Measurements from ENCODE around the gene SMIM22. TPM values are rescaled to one million over a fixed set of nuclear protein-coding genes. Genes with fewer than 3 reads are reported as not detected.

Gene SMIM22
- total and polyA plus RNA-seq, 2 donors (not counting 3 experiments of a cell fraction or from before 2014, with no cell fraction given), result not detected

- CTCF ChIA-PET, result no interaction called here
- Histone ChIP-seq H3K9me1 (replicated peaks; ENCODE audit: control insufficient read depth, extremely low read depth, insufficient read depth, low read length) (no peaks in the 10 kb centered on the region), H3K27me3 (ENCODE audit: control insufficient read depth in 2 of 2, insufficient read depth in 2 of 2, low read length in 2 of 2) (no peaks in the 10 kb centered on the region), H4K20me1 (replicated peaks; ENCODE audit: control insufficient read depth, extremely low read depth, insufficient read depth, low read length) (no peaks in the 10 kb centered on the region), H3K9ac (replicated peaks; ENCODE audit: extremely low read depth, insufficient read depth, low read length) (no peak overlapping the region), H3K9me3 (replicated peaks; ENCODE audit: control insufficient read depth, insufficient read depth, low read length) (no peaks in the 10 kb centered on the region), H3K79me2 (ENCODE audit: control insufficient read depth, insufficient read depth, low read length) (peaks cover 9% of the 10 kb centered on the region), H3K27ac (ENCODE audit: insufficient read depth, low read depth, low read length) (no peak overlapping the region), H3K36me3 (ENCODE audit: control insufficient read depth in 2 of 2, extremely low read depth in 1 of 2, insufficient read depth in 2 of 2, low read length in 2 of 2) (peaks cover 16 to 54% of the 10 kb centered on the region in 2 experiments), H3K4me3 (replicated peaks in 1 of 3; ENCODE audit: insufficient read depth in 1 of 3, low read depth in 1 of 3, low read length in 3 of 3) (no peak overlapping the region), H3K4me2 (ENCODE audit: insufficient read depth, low read length) (no peak overlapping the region), H2AFZ (ENCODE audit: low read depth, low read length) (no peak overlapping the region), H3K4me1 (ENCODE audit: control insufficient read depth, extremely low read depth, insufficient read depth, low read length) (no peaks in the 10 kb centered on the region)
- no TSS peak for BruUV-seq (replicated peaks)
- FAIRE-seq, result no peak
- no peak for DNase-seq (ENCODE audit: low read depth, low spot score)
- intact Hi-C loops (cut with micrococcal nuclease), result no loop called here
- dilution Hi-C loops (cut with MboI; ENCODE audit: extremely low pct_ligation_motif_present, low sequenced_read_pairs), result no loop called here
- no peak for TF ChIP-seq FOS (IDR thresholded peaks at IDR 0.05; ENCODE audit: borderline replicate concordance, insufficient read depth, low read length)
- TF ChIP-seq, protein P1, sequence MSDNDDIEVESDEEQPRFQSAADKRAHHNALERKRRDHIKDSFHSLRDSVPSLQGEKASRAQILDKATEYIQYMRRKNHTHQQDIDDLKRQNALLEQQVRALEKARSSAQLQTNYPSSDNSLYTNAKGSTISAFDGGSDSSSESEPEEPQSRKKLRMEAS (IDR thresholded peaks at IDR 0.05; ENCODE audit: insufficient read depth, insufficient read length), result no peak
- no peak for TF ChIP-seq POLR2AphosphoS5 (IDR thresholded peaks at IDR 0.05; ENCODE audit: insufficient read depth, low read depth, low read length)
- TF ChIP-seq POLR2A (IDR thresholded peaks at IDR 0.05; ENCODE audit: low read depth, low read length), result no peak
- TF ChIP-seq MYC (IDR thresholded peaks at IDR 0.05; ENCODE audit: low read depth, low read length), result no peak
- TF ChIP-seq, protein P2, sequence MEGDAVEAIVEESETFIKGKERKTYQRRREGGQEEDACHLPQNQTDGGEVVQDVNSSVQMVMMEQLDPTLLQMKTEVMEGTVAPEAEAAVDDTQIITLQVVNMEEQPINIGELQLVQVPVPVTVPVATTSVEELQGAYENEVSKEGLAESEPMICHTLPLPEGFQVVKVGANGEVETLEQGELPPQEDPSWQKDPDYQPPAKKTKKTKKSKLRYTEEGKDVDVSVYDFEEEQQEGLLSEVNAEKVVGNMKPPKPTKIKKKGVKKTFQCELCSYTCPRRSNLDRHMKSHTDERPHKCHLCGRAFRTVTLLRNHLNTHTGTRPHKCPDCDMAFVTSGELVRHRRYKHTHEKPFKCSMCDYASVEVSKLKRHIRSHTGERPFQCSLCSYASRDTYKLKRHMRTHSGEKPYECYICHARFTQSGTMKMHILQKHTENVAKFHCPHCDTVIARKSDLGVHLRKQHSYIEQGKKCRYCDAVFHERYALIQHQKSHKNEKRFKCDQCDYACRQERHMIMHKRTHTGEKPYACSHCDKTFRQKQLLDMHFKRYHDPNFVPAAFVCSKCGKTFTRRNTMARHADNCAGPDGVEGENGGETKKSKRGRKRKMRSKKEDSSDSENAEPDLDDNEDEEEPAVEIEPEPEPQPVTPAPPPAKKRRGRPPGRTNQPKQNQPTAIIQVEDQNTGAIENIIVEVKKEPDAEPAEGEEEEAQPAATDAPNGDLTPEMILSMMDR (IDR thresholded peaks at IDR 0.05; ENCODE audit: extremely low read depth in 1 of 2, insufficient read depth in 1 of 2, low read depth in 1 of 2, low read length in 2 of 2), result no peak
- no peak for TF ChIP-seq EZH2 (IDR thresholded peaks at IDR 0.05; ENCODE audit: borderline replicate concordance, low read depth, low read length, severe bottlenecking)
- TF ChIP-seq JUN (IDR thresholded peaks at IDR 0.05; ENCODE audit: borderline replicate concordance, insufficient read depth, insufficient read length, low read depth), result no peak
- TF ChIP-seq GATA2 (IDR thresholded peaks at IDR 0.05; ENCODE audit: insufficient read depth, insufficient read length, low read depth, low read length), result no peak
- POLR2A ChIA-PET, result no interaction called here
These were observed 35.2 kb downstream of the SMIM22 start for GRCh38 chr16:4830408-4830807.

All from endothelial cell of umbilical vein (primary cell).